ENCODE data around the gene SEC23B.
"Not testable (repeated sequence)": the region's sequence is repeated elsewhere in the genome, so short reads cannot be mapped to it uniquely, and the experiment has no call there.

SEC23B gene

GRCh38 chr20:18526761-18527160 lies 19.0 kb downstream of the SEC23B start:
- not testable (repeated sequence) for DNase-seq

GRCh38 chr20:18527339-18527738 lies 19.6 kb downstream of the SEC23B start:
- no peak for DNase-seq

DNA sequence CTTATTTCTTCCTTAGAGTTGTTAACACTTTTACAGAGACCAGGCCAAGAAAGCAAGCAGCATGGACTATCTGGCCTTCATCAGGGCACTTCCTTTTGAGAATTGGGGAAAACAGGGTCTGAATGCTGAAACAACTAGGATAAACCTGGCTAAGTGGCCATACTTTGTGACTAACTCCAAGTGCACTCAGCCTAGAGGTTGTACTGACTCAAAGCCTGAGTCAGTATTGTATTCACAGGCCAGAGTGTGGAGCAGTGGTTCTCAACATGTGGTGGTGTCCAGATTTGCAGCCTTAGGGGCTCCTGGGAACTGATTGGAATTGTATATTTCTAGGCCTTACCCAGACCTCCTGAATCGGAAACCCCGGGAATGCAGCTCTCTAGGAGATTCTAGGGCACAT lies 20.1 kb downstream of the SEC23B start:
- DNase-seq, result no peak

DNA sequence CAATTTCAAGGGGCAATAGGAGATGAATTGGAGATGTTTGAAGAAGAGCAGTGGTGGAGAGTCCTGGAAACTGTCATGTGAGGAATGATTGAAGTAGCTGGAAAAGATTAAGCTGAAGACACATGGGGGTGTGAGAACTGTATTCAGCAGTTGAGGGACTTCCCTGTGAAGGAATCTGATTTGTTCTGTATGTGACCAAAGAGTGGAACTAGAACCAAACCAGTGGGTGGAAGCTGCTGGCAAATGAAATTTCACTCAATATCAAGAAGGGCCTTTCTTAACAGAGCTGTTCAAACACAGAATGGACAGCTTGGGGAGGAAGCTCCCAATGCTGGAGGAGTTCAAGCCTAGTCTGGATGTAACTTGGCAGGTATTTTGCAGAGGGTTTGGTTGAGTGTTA lies 21.3 kb downstream of the SEC23B start:
- peak; percentile 15 to 79 for DNase-seq

DNA sequence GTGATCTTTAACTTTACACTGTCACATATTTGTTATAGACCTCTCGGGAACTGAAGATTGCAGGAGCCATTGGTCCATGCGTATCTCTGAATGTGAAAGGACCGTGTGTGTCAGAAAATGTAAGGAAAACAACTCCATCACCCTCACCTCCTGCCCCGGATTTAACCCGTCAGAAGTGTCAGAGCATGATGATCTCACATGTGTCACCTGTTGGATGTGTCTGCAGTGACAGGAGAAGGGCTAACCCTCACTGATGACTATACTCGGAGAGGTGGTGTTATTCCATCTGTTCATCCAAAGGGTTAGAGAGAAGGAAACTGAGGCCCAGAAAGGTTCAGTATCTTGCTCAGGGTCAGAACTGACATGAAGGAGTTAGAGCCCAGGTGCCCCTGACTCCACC lies 24.9 kb downstream of the SEC23B start:
- DNase-seq, result no peak

- DNase-seq, result no peak
These were observed 25.8 kb downstream of the SEC23B start for GRCh38 chr20:18533491-18533890.

GRCh38 chr20:18533978-18534644 lies 26.4 kb downstream of the SEC23B start:
- DNase-seq, result no peak

DNA sequence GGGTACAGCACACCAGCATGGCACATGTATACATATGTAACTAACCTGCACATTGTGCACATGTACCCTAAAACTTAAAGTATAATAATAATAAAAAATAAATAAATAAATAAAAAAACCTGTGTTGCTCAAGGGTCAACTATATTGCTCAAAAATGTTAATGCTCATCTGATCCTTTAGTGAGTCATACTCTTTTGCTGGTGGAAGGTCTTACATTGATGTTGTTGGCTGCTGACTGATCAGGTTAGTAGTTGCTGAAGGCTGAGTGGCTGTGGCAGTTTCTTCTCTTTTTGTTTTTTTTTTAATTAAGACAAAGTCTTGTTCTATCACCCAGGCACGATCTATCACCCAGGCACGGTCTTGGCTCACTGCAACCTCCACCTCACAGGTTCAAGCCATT lies 29.9 kb downstream of the SEC23B start:
- DNase-seq, result peak in 1 of 2 donors; percentile 10

DNA sequence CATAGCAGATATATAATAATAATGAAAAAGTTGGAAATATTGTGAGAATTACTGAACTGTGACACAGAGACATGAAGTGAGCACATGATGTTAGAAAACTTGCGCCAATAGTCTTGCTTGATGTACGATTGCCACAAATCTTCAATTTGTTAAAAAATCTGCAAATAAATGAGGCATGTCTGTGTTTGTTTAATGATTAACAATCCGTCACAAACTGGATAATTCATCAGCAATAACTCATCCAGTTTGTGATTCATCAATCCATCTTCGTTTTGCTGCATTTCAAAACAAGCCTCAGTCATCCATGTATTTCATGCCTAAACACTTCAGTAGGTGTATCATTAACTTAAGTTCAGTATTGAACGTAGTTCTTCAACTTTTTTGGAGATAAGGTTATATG lies 34.0 kb downstream of the SEC23B start:
- no peak for DNase-seq

DNA sequence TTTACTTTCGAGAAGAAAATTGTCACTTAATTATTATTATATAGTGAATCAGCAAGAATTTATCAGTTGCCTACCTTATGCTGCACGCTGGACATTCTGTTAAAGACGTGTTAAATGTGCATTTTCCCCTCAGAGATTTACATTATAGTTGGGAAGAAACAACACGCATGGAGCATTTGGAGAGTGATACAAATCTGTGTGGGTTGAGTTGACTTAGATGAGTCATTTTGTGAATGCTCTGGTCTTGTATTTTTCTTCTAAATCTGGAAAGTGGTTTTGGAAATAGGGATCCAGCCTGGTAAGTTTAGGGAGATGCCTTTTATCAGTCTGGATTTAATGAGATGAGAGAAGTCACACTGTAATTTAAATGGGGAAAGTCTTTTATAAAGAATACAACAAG lies 35.5 kb downstream of the SEC23B start:
- no peak for DNase-seq

DNA sequence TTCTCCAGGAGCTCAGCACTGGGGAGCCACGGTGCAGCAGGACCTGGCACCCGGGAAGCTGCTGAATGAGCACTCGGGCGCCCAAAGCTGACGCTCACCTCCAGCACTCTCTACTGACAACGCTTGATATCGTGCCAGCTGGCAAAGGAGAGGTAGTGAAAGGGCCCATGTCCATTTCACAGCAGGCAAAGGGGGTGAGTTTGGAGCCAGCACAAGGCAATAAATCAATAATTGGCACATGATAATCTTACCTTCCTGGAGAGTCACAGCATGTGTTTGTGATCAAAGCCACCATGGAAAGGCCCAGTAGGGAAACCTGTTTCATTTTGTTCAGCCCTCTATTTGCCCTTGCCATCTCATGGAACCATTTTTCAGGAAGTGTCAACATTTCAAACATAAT lies 36.2 kb downstream of the SEC23B start:
- no peak for DNase-seq

DNA sequence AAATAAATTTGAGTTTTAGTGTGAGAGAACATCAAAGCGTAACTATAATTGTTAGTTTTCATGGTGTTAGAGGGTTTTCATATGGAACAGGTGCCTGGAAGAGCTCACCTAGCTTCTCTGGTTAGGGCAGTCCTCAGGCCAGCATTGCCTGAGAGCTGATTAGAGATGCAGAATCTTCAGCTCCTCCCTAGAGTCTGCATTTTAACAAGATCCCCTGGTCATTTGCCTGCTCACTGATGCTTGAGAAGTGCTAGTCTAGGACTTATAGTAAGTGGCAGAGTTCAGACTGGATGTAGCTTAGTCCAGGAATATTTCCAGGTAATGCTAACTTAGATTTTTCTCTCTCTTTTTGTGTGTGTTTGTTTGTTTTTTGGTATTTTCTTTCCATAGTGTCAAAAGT lies 37.8 kb downstream of the SEC23B start:
- no peak for DNase-seq

DNA sequence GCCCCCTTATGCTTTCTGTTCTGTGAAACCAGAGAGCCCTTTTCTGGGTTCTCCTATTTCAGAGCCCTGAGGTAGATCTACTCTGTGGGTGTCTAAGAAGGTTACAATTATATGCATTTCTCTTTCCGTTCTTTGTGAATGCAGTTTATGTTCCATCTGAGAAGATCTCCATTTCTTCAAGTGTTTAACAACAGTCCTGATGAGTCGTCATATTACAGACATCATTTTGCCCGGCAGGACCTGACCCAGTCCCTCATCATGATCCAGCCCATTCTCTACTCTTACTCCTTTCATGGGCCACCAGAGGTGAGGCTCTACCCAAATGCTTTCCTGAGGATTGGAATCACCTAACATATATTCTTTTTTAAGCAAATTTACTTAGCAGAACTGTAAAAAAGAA lies 40.7 kb downstream of the SEC23B start:
- no peak for DNase-seq

GRCh38 chr20:18553746-18554145 lies 46.0 kb downstream of the SEC23B start:
- no peak for DNase-seq

- peak; percentile 84 to 93 for DNase-seq
These were observed 59.4 kb downstream of the SEC23B start, which contains the start of gene SMIM26 for GRCh38 chr20:18566892-18567738. SMIM26 (plus strand) TSS chr20:18567432; CDS start chr20:18567479, 47 bp downstream.

GRCh38 chr20:18567739-18568091 lies 60.0 kb downstream of the SEC23B start:
- DNase-seq, result no peak

DNA sequence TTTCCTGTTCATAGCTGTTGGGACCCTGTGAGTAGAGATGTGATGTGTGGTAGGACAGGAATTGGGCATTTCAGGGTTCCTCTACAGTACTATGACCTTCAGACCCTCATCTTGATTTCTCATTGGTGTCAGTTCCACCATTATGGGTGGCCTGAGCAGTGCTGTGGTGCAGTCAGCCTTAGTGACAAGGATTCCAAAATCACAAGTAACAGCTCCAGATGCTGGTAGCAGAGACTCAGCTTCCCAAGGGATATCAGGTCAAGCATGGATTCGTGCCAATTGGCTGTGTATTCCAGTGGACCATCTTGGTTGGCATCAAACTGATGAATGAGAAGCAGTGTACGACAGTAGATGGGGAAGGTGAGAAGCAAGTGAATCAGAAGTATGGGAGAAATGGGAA lies 63.3 kb downstream of the SEC23B start:
- DNase-seq, result no peak

DNA sequence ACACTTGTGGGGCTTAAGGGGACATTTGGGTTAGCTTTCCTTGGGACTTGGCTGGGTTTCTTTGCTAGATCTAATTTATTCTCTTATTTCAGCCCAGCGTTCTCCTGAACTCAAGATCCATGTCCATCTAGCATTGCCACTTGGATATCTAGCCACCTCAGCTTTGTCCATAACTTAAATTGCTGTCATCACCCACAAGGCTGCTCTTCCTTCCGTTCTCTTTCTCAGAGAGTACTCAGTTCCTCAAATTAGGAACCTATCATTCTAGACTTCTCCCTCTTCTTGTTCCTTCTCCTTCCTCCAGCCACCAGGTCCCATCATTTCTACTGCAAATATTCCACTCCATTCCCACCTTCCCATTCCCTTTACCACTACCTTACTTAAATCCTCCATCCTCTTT lies 63.8 kb downstream of the SEC23B start:
- DNase-seq, result peak; percentile 32 to 51

DNA sequence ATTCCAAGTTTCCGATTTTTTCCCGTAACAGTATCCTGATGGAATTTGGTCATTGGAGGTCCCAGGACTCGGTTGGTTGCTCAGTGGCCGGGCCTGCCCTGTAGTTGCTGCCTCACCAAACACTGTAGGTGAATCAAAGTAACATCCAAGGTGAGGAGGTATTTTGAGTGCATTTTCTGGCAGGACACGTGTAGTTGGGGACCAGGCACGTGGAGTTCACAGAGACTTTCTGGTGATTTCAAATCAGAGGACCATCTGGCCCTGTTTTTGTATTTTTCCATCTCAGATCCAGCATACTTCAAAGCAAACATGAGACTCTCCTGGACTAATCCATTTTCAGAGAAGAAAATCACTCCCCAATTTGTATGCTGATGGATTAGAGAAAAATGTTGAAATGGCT lies 70.2 kb downstream of the SEC23B start:
- DNase-seq, result no peak

DNA sequence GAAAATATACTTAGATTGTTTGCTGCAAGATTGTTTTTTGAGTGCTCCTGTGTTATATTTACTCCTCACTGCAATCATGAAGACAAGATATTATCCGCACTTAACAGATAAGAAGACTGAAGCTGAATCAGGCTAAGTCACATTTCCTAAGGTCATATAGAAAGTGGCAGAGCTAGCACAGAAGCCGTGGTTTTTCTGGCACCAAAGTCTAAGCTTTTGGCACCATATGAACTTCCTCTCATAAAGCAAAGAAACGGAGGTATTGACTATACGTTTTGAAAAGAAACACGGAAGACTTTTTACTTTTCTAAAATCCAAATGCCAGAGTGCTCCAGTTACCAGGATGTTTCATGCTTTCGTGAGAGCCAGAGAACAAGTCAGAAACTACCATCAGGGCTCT lies 70.8 kb downstream of the SEC23B start:
- DNase-seq, result no peak

GRCh38 chr20:18580012-18580411 lies 72.3 kb downstream of the SEC23B start:
- DNase-seq, result no peak

DNA sequence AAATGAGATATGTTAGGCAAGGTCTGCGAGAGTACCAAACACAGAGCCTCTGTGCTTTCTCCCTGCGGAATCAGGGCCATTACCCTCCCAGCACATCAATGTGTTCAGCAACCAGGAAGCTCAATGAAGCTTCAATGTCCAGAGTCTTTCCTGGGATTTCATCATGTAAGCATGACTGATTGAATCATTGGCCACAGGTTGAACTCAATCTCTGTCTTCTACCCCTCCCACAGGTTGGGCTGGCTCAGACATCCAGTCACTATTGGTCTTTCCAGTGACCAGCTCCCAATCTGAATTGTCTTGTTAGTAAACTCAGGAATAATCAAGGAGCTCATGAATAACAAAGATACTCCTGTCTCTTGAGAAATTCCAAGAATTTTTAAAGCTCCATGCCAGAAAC lies 77.4 kb downstream of the SEC23B start:
- DNase-seq, result peak in 1 of 2 donors; percentile 63

DNA sequence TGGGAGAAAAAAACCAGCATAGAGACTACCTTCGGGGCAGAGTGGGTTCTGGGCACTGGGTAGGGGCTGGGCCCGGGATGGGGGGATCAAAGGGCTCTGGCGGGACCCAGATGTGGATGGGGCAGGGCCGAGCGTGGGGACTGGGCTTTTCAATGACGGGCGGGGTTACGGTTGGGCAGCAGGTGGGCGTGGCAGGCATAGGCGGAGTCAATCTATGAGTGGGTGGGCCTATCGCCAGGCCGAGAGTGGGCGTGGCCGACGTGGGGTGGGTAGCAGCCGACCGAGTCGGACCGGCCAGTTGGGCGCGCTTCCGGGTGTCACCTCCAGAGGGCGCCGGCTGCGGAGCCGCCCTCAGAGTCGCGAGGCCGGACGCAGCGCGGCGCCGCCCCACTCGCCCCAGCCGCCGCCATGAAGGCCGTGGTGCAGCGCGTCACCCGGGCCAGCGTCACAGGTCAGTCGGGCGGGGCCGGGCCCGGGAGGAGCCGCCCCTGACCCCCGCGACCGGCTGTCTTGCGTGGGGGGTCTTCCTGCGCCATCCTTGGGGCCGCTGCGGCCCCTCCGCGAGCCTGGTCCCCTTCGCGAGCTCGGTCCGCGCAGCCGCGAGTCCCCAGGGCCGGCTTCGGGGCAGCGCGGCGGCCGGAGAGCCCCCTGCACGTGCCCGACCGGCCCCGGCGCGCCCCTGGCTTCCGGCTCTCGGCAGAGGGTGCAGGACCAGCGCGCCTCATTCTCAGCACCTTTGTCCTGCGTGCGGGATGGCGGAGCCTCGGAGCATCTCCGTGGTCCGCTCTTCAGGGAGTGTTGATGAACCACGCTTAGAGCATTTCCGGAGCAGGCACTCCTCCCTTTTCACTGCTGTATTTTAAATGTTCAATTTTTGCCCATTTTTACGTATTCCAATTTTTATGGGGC lies 80.2 kb downstream of the SEC23B start, which contains the start of gene DTD1:
Gene DTD1, plus strand, starts transcription at position 390 of the 909 bp plus-strand sequence. Its CDS starts 19 bp downstream, at position 409.
- DNase-seq, result peak; percentile 93 to 97

All from inflammatory macrophage treated with lipopolysaccharide for 1 hour (primary cell).